IMR-90 (cell line): Measurements from ENCODE around the gene IPMK.

Experiments
- BHLHE40 ChIP-seq: fragments of 150-350 bp; IDR thresholded peaks from 2 replicates; pipeline ENCODE4 v1.6.1; 2016; ENCODE audit warnings: mild to moderate bottlenecking, low read depth, low read length
- CEBPB ChIP-seq: IDR thresholded peaks from 2 replicates; pipeline ENCODE4 v1.6.1; 2012; ENCODE audit warnings: low read depth, low read length, improper control_type of control experiment
- FOS ChIP-seq: fragments of 150-350 bp; IDR thresholded peaks from 2 replicates; pipeline ENCODE4 v1.6.1; 2016; ENCODE audit warnings: low read depth, low read length
- NFE2L2 ChIP-seq: fragments of 150-350 bp; IDR thresholded peaks from 2 replicates; pipeline ENCODE4 v1.6.1; 2016; ENCODE audit warnings: low read depth, mild to moderate bottlenecking, low read length
- POLR2A ChIP-seq: IDR thresholded peaks from 2 replicates; pipeline ENCODE4 v1.6.1; 2012; ENCODE audit warnings: mild to moderate bottlenecking, low read depth, low read length
- RAD21 ChIP-seq: IDR thresholded peaks from 2 replicates; pipeline ENCODE4 v1.6.1; 2012; ENCODE audit warnings: low read length, improper control_type of control experiment
- RCOR1 ChIP-seq: IDR thresholded peaks from 2 replicates; pipeline ENCODE4 v1.6.1; 2012; ENCODE audit warnings: mild to moderate bottlenecking, low read length, improper control_type of control experiment; ENCODE audit not compliant: insufficient replicate concordance
- RFX5 ChIP-seq: IDR thresholded peaks from 2 replicates; pipeline ENCODE4 v1.8.0; 2012; ENCODE audit warnings: low read depth, mild to moderate bottlenecking, low read length, moderate library complexity
- SMC3 ChIP-seq: fragments of 150-350 bp; IDR thresholded peaks from 2 replicates; pipeline ENCODE4 v1.6.1; 2016; ENCODE audit warnings: low read depth, mild to moderate bottlenecking, antibody characterized with exemption, low read length, moderate library complexity
- TF ChIP-seq, protein P1 (sequence below): conservative IDR thresholded peaks from 2 replicates; pipeline ENCODE4 v1.5.1; 2012; ENCODE audit warnings: mild to moderate bottlenecking, low read depth, low read length, improper control_type of control experiment
- TF ChIP-seq, protein P2 (sequence below): fragments of 150-350 bp; IDR thresholded peaks from 2 replicates; pipeline ENCODE4 v1.6.1; 2017; ENCODE audit warnings: mild to moderate bottlenecking, antibody characterized with exemption, low read length, low read depth

DNA sequence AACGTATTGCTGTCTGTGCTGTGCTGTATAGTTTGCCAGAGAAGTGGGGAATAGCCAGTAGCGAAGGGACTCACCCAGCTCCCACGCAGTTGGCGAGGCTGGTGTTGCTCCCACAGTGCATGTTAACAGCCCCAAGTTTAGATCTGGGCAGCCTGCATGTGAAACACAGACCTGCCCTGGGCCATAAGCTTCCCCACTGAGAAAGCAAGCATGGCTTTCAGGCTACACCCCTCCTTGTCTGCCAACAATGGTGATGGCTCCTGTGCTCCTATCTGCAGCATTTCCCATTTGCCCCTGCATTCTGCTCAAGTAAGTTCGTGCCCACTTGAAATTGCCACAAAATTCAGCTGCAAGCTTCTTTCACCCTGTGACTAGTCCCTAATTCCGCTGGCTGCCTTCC lies 57.5 kb downstream of the IPMK start:
- TF ChIP-seq, protein P1, sequence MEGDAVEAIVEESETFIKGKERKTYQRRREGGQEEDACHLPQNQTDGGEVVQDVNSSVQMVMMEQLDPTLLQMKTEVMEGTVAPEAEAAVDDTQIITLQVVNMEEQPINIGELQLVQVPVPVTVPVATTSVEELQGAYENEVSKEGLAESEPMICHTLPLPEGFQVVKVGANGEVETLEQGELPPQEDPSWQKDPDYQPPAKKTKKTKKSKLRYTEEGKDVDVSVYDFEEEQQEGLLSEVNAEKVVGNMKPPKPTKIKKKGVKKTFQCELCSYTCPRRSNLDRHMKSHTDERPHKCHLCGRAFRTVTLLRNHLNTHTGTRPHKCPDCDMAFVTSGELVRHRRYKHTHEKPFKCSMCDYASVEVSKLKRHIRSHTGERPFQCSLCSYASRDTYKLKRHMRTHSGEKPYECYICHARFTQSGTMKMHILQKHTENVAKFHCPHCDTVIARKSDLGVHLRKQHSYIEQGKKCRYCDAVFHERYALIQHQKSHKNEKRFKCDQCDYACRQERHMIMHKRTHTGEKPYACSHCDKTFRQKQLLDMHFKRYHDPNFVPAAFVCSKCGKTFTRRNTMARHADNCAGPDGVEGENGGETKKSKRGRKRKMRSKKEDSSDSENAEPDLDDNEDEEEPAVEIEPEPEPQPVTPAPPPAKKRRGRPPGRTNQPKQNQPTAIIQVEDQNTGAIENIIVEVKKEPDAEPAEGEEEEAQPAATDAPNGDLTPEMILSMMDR, result no peak
- TF ChIP-seq FOS, result no peak
- no peak for TF ChIP-seq RAD21
- no peak for TF ChIP-seq SMC3
- TF ChIP-seq POLR2A, result no peak
- TF ChIP-seq CEBPB, result no peak
- TF ChIP-seq BHLHE40, result no peak
- no peak for TF ChIP-seq RCOR1
- no peak for TF ChIP-seq RFX5
- no peak for TF ChIP-seq NFE2L2
- TF ChIP-seq, protein P2, sequence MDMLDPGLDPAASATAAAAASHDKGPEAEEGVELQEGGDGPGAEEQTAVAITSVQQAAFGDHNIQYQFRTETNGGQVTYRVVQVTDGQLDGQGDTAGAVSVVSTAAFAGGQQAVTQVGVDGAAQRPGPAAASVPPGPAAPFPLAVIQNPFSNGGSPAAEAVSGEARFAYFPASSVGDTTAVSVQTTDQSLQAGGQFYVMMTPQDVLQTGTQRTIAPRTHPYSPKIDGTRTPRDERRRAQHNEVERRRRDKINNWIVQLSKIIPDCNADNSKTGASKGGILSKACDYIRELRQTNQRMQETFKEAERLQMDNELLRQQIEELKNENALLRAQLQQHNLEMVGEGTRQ, result no peak
